Measurements from ENCODE around the gene RCAN1.

Gene RCAN1

DNA sequence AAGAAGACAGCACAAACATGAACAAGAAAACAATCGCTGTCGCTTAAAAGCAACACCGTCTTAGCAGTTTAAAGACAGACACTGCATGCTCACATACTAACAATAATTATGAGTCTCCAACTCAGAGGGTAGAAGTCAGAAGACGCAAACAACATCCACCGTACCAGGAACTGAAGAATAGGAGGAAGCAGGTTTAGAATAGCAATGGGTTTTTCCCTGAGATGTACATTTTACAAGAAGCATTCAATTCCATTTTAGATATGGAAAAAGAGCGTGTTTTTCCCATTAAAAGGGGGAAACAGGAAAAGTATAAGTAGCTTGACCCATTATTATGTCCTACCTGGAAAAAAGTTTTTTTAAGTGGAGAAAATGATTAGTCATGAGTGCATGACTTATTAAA lies 68.4 kb downstream of the RCAN1 start:
- TF ChIP-seq CTCF (IDR thresholded peaks at IDR 0.05; ENCODE audit: unreplicated experiment in 3 of 3), result no peak
- Mint-ChIP-seq H3K4me3 (no peak overlapping the region), H3K27me3 (ENCODE audit: low read depth) (no peaks in the 10 kb centered on the region), H3K36me3 (ENCODE audit: low read depth) (no peaks in the 10 kb centered on the region), H3K4me1 (peaks cover 12% of the 10 kb centered on the region), H3K27ac (peak overlapping the region in 2 of 3 experiments; percentile 10 to 55), H3K9me3 (peaks cover 8% of the 10 kb centered on the region)

GRCh38 chr21:34545079-34545884 lies 69.6 kb downstream of the RCAN1 start:
- peak overlapping the region; percentile 70 to 82 (median 73) for H3K27ac Mint-ChIP-seq
- no peaks in the 10 kb centered on the region for H3K27me3 Mint-ChIP-seq (ENCODE audit: low read depth)

DNA sequence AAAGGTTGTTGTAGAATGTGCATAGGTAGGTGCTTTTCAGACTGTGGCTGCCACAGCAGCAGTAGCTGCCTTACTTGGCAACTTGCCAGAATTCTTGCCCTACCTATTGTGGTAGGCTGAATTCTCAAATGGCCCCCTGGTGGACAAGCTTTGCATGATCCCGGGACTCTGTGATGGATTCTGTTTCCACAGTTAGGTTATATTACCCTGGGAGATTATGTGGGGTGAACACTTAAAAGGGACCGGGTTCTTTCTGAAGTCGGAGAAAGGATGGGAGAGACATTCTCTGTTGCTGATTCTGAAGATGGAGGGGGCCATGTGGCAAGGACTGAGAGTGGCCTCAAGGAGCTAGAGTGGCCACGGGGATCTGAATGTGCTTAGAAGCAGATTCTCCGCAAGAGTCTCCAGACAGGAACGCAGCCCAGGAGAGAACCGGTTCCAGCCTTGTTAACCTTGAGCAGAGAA lies 70.8 kb downstream of the RCAN1 start:
- H3K27ac Mint-ChIP-seq, result no peak overlapping the region
- H3K4me1 Mint-ChIP-seq, result peaks cover 12% of the 10 kb centered on the region
- no peaks in the 10 kb centered on the region for H3K36me3 Mint-ChIP-seq (ENCODE audit: low read depth)
- peaks cover 8% of the 10 kb centered on the region for H3K9me3 Mint-ChIP-seq
- peak; percentile 27 to 47 (median 35) for TF ChIP-seq CTCF (IDR thresholded peaks at IDR 0.05; ENCODE audit: unreplicated experiment in 3 of 3)
- H3K4me3 Mint-ChIP-seq, result no peak overlapping the region
- no peaks in the 10 kb centered on the region for H3K27me3 Mint-ChIP-seq (ENCODE audit: low read depth)

More at GRCh38 chr21:34545079-34545884, 69.6 kb downstream of the RCAN1 start:
- H3K9me3 Mint-ChIP-seq, result peaks cover 8% of the 10 kb centered on the region
- H3K4me1 Mint-ChIP-seq, result peaks cover 12% of the 10 kb centered on the region
- H3K4me3 Mint-ChIP-seq, result peak overlapping the region in 1 of 3 experiments; percentile 55
- TF ChIP-seq CTCF (IDR thresholded peaks at IDR 0.05; ENCODE audit: unreplicated experiment in 3 of 3), result no peak
- no peaks in the 10 kb centered on the region for H3K36me3 Mint-ChIP-seq (ENCODE audit: low read depth)

- Mint-ChIP-seq H3K36me3 (ENCODE audit: low read depth) (no peaks in the 10 kb centered on the region), H3K4me1 (peaks cover 12% of the 10 kb centered on the region), H3K27ac (no peak overlapping the region), H3K27me3 (ENCODE audit: low read depth) (no peaks in the 10 kb centered on the region), H3K9me3 (peaks cover 8% of the 10 kb centered on the region), H3K4me3 (no peak overlapping the region)
- TF ChIP-seq CTCF (IDR thresholded peaks at IDR 0.05; ENCODE audit: unreplicated experiment in 3 of 3), result no peak
Measured at GRCh38 chr21:34543017-34543416, 71.9 kb downstream of the RCAN1 start.

- Mint-ChIP-seq H3K36me3 (ENCODE audit: low read depth) (no peaks in the 10 kb centered on the region), H3K9me3 (peaks cover 8% of the 10 kb centered on the region), H3K27ac (peak overlapping the region in 2 of 3 experiments; percentile 26 to 49), H3K27me3 (ENCODE audit: low read depth) (no peaks in the 10 kb centered on the region), H3K4me3 (no peak overlapping the region), H3K4me1 (peaks cover 5% of the 10 kb centered on the region)
- no peak for TF ChIP-seq CTCF (IDR thresholded peaks at IDR 0.05; ENCODE audit: unreplicated experiment in 3 of 3)
Measured at GRCh38 chr21:34540206-34540605, 74.7 kb downstream of the RCAN1 start.

- H3K4me1 Mint-ChIP-seq, result no peaks in the 10 kb centered on the region
- H3K27me3 Mint-ChIP-seq (ENCODE audit: low read depth), result no peaks in the 10 kb centered on the region
- H3K36me3 Mint-ChIP-seq (ENCODE audit: low read depth), result no peaks in the 10 kb centered on the region
- peak overlapping the region; percentile 38 to 91 (median 86) for H3K27ac Mint-ChIP-seq
- H3K4me3 Mint-ChIP-seq, result no peak overlapping the region
- H3K9me3 Mint-ChIP-seq, result peaks cover 4% of the 10 kb centered on the region
- TF ChIP-seq CTCF (IDR thresholded peaks at IDR 0.05; ENCODE audit: unreplicated experiment in 3 of 3), result no peak
Measured at GRCh38 chr21:34537838-34538237, 77.1 kb downstream of the RCAN1 start.

All from nephron (organoid).